Measurements from ENCODE around the gene ABCC3.

DNA sequence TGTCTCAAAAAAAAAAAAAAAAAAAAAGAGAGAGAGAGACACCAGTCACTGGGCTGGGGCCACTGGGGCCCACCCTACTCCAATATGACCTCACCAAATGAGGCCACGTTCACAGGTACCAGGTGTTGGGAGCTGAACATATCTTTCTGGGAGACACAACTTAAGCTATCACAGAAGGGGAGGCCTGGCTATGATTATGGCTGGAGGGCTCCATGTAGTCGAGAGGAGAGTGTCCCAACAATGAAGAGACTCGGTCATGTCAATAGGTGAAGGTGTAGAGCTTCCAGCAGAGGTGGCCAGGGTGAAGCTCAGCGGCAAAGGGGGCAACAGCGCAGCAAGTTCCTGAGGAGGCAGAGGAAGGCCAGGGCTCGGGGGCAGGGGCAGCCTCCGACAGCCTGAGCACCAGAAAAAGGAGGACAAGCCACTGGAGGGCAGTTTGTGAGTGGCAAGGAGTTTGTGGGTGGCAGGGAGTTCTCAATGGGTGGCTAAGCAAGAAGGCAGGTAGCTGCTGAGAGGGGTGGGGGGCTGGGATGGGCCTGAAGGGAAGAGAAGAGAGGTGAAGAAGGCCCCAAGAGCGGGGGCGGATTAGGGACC, 28.0 kb downstream of the ABCC3 start:
- no peak for TF ChIP-seq CTCF (conservative IDR thresholded peaks at IDR 0.05 in 1 of 2, IDR thresholded peaks at IDR 0.05 in 1 of 2; ENCODE audit: low read depth in 1 of 2, low read length in 2 of 2)
- TF ChIP-seq EZH2 (IDR thresholded peaks at IDR 0.05; ENCODE audit: low read length, missing control alignments) = no peak
